Panc1 (cell line): ENCODE data around the gene METTL16.
"Not testable (repeated sequence)": the region's sequence is repeated elsewhere in the genome, so short reads cannot be mapped to it uniquely, and the experiment has no call there.

Source experiments
- POLR2AphosphoS5 ChIP-seq: IDR thresholded peaks from 2 replicates; pipeline ENCODE4 v1.6.1; 2012; ENCODE audit warnings: mild to moderate bottlenecking, low read depth, low read length, moderate library complexity
- SIN3A ChIP-seq: IDR thresholded peaks from 2 replicates; pipeline ENCODE4 v1.6.1; 2012; ENCODE audit warnings: low read depth, mild to moderate bottlenecking, low read length, moderate library complexity, borderline replicate concordance; ENCODE audit not compliant: insufficient read depth
- TCF7L2 ChIP-seq: IDR thresholded peaks from 2 replicates; pipeline ENCODE4 v1.6.1; 2011; ENCODE audit warnings: mild to moderate bottlenecking, low read depth, low read length, inconsistent platforms
- TF ChIP-seq, protein P1 (sequence below): fragments of 450-650 bp; IDR thresholded peaks from 2 replicates; pipeline ENCODE4 v1.5.1; 2017; ENCODE audit warnings: mild to moderate bottlenecking

DNA sequence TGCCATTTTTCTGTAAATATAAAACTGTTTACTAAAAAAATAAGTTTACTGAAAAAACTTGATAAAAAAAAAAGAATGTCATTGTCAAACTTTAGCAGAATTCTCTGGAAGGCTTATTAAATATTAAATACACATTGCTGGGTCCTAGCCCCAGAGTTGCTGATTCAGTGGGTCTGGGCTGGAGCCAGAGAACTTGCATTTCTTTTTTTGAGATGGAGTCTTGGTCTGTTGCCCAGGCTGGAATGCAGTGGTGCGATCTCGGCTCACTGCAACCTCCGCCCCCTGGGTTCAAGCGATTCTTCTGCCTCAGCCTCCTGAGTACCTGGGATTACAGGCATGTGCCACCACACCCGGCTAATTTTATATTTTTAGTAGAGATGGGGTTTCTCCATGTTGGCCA is 25.9 kb upstream of the METTL16 start:
- TF ChIP-seq, protein P1, sequence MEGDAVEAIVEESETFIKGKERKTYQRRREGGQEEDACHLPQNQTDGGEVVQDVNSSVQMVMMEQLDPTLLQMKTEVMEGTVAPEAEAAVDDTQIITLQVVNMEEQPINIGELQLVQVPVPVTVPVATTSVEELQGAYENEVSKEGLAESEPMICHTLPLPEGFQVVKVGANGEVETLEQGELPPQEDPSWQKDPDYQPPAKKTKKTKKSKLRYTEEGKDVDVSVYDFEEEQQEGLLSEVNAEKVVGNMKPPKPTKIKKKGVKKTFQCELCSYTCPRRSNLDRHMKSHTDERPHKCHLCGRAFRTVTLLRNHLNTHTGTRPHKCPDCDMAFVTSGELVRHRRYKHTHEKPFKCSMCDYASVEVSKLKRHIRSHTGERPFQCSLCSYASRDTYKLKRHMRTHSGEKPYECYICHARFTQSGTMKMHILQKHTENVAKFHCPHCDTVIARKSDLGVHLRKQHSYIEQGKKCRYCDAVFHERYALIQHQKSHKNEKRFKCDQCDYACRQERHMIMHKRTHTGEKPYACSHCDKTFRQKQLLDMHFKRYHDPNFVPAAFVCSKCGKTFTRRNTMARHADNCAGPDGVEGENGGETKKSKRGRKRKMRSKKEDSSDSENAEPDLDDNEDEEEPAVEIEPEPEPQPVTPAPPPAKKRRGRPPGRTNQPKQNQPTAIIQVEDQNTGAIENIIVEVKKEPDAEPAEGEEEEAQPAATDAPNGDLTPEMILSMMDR, result not testable (repeated sequence)
- not testable (repeated sequence) for TF ChIP-seq TCF7L2, POLR2AphosphoS5, SIN3A
